NCI-H748 (cell line): ENCODE results near the gene TRIM67.

Experiments used
- DNase-seq: peaks from one replicate; lab custom pipeline; 2025; ENCODE audit not compliant: unreplicated experiment; lab: John Stamatoyannopoulos, UW

Gene TRIM67

DNA sequence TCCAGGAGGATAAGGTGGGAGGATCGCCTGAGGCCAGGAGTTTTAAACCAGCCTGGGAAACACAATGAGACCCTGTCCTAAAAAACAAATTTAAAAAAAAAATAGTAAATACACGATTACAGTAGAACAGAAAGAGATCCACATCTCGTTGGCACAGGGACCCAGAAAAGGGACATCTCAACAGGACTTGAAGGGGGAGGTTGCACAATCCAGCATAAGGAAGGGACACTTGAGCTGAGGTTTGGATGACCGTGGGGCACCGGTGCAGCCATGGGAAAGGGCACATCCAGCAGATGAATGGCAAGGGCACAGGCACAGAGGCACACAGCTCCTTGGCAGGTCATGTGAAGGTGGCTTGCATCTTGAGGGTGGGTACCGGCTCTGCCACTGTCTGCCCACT, 20.5 kb downstream of the TRIM67 start:
- DNase-seq: no peak

DNA sequence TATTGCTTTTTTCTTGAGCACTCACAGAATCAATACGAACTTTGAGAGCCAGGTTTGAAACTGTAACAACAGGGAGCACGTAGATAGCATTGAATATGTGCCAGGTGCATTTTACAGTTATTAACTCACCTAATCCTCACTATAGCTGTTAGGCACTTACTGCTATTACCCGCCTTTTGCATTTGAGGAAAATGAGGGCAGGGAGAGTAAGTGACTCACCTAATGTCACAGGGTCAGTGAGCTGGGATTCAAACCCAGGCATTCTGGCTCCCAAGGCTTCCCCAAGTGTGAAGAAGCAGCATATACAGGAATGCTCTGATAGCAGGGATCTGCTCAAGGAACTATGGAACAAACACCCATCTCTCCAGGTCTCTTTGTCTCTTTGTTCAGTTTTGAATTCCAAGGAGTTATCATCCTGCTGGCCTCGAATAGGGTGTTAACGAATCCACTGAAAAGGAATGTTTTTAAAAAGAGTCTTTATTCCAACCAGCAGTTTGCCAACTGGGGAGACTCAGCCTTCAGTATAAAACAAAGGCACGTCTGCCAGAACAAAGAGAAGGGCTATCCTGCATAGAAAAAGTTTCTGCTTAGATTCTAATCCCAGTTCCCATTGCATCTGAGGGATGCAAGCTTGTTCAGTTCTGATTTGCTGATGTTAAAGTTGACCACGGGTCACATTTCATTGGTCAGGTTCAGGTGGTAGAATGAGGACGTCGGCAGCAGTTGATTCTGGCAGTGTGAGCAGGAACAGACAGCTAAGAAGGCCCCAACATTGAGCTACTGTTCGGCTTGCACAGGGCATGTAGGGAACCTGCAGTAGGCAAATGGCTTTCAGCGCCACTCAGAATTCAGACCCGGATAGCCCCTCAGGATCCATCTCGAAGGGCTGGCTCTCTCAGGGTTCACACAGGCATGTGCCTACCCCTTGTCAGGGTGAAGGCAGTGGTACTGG, 22.1 kb downstream of the TRIM67 start:
- DNase-seq: no peak

DNA sequence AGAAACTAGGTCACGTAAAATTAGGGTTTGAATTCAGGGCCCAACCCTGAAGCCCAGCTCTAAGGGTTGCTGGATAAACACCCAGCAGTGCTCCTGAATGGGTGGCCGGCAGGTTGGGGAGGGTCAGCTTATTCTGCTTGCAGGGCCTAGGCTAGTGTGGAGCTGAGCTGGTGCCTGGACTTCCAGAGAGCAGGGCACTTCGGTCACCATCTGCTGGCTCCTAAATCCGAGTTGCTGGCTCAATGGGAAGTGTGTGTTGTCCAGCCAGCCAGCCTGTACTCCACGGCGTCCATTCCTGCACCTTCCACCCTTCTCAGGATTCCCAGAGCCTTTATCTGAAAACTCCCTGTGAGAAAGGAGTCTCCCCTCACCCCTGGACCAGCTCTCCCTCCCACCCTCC, 23.0 kb downstream of the TRIM67 start:
- DNase-seq: no peak

DNA sequence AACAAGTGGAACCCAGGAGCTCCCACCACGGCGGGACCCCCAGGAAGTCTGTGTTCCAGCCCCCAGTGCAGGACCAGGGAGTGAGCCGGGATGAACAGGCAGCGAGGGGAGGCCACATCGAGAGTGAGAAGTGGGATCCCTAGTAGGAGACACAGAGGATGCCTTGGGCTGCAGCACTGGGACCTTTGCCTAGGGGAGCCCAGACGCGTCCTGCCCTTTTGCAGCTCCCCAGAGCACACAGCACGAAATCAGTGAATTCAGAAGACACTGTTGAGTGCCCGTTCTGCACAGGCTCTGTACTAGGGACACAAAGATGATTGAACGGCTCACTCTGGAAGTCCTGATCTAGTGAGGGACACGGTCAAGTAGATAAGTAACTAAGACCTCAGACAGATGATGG, 23.5 kb downstream of the TRIM67 start:
- no peak for DNase-seq

DNA sequence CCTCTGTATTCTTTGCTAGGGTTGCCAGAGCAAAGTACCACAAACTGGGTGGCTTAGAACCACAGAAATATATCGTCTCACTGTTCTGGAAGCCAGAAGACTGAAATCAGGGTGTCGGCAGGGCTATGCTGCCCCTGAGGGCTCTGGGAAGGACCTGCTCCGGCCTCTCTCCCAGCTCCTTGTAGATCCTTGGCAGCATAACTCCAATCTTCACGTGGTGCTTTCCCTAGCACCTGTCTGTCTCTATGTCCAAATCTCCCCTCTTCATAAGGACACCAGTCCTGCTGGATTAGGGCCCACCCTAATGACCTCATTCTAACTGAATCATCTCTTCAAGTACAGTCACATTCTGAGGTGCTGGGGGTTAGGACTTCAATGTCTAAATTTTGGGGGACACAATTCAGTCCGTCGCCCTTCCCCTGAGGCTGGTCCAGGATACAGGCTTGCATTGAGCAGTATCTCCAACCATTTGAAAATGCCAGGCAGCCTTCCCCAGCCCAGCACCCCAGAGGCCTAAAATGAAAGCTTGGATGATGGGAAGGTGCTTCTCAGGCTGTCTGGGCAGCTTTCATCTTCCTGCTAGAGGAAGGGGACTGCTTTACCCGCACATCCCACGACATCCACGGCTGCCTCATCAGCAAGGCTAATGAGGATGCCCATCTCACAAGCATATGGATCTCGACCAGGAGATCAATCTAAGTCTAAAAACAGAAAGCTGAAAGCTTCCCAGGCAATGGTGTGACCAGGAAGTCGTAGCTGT, 24.7 kb downstream of the TRIM67 start:
- DNase-seq: no peak

DNA sequence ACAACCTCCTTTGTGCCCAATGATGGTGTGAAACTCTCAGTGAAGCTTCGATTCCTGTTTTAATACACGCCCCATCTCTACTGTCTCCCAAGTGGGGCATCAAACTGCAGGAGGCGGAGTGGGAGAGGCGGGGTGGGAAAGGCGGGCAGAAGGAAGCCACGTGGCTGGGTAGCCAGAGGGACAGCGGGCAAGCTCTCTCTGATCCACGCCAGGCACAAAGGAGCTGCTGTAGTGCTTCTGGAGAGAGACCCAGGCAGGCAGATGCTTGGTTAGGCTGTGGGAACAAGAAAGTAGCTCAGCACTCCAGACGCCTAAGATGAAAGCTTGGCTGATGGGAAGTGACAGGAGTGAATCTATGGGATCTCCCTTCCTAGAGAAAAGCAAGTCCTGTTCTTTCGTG, 25.7 kb downstream of the TRIM67 start:
- DNase-seq: peak; percentile 5

DNA sequence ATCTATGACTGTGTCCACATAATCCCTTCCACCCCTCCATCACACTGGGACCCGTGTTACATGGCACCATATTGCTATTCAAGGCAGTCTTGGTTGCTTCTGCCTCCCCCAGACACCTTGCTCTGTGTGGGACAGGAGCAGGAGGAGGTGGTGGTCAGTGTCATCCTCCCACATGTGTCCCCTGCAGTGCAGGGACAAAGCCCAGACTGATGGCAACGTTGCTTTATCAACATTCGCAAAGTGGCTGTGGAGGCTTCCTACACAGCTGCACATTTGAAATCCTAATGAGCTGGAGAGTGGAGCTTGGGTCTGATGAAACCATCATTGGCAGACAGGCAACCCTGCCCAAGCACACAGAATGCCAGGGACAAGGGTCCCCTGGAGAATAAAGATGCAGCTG, 26.2 kb downstream of the TRIM67 start:
- DNase-seq: peak; percentile 4

DNA sequence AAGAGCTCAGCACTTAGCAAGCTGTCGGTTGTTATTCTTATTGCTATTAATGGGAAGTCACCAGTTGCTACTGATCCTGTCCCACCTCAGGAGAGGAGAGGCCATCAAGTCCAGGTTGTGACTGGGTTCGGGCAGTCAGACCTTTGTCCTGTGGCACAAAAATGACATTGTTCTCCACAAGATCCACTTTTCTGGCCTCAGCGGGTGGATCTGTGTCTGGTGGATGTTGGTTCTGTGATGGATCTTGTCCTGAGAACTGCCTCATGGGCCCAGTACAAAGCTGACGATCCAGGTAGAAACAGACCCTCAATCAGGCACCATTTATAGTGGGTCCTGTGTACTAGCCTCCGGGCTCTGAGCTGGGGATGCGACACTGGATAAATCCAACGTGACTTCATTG, 26.9 kb downstream of the TRIM67 start:
- DNase-seq: no peak

DNA sequence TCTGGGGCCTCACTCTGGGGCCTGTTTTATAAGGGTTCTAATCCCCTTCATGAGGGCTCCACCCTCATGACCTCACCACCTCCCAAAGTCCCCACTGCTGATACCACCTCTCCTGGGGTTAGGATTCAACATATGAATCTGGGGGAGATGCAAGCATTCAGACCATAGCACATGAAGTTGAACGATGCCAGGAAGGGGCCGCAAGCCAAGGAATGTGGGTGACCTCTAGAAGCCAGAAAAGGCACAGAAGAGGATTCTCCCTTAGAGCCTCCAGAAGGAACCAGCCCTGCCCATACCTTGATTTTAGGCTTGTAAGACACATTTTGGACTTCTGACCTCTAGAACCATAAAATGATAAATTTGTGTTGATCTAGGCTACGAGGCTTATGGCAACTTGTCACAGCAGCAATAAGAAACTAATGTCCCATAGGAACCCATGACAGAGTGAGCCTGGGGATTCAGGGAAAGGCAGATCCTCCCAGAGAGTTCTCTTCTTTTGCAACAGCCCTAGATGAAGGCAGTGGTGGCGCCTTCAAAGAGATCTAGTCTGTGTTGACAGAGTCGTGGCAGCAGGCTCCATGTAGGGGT, 27.9 kb downstream of the TRIM67 start:
- DNase-seq: no peak

DNA sequence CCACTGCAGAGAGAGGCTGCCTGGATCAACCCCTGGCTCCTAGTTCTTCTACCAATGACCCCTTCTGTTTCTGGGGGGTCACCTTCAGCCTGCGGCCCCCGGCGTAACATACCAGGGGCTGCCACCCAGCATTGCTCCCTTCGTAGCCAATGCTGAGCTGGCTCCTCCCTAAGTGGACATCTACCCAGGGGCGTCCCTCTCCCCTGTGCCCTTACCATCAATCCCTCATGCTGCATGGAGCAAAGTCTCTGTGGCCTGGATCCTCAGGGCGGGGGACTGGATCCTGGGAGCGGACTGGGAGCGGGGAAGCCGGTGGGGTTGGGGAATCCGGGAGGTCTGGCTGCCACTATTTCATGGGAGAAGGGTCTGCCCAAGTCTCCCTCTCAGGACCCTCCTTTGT, 28.6 kb downstream of the TRIM67 start:
- no peak for DNase-seq

DNA sequence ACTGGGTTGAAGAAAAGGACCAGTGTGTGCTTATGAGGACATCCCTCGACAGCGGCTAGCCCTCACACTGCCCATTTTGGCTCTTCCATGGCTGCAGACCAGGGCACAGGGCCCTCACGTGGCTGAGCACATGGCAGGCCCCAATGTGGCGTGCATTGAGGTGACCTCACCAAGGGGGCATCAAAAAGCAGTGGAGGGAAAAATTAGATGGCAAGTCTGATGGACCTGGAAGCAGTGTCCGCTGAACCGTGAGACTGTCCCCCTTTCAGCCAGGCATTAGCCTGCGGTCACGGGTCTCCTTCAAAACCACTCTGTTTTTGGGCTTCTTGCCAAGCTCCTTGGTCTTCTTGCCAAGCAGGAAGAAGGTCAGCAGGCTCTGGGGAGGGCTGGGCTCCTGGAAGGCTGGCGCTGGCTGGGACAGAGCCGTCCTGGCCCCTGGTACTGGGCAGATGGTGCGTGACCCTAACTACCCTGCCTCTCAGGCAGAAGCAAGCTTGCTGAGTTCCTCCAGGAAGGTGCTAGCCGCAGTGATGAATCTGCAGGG, 30.8 kb downstream of the TRIM67 start:
- DNase-seq: no peak

DNA sequence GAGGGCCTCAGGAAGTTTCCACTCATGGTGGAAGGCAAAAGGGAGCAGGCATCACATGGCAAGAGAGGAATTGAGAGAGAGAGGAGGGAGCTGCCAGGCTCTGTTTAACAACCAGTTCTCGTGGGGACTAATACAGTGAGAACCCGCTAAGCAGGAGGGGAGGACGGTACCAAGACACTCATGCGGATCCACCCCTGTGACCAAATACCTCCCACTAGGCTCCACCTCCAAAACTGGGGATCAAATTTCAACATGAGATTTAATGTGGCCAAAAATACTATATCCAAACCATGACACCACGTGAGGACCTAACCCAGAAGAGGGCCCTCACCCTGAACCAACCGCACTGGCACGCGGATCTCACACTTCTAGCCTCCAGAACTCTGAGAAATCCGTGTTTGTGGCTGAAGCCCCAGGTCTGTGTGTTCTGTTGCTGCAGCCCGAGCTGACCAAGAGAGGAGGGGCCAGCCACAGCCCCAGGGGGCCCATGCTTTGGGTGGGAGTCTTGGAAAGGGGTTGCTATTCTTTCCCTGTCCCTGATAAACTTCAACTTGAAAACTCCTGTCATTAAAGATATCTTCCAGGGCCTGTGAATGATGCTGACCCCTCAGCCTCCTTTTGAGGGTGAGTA, 32.0 kb downstream of the TRIM67 start:
- no peak for DNase-seq

DNA sequence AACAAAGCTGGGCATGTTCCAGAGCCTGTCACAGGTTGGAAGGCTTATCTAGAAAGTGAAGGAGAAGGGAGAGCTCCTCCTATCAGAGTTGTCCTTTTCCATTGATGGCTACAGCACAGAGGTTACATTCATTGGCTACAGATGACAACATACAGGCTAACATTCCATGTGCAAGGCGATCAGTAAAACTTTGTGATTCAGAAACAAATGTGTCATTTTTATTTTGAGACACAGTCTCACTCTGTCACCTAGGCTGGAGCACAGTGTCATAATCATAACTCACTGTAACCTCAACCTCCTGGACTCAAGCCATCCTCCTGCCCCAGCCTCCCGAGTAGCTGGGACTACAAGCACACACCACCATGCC, 32.6 kb downstream of the TRIM67 start:
- no peak for DNase-seq

DNA sequence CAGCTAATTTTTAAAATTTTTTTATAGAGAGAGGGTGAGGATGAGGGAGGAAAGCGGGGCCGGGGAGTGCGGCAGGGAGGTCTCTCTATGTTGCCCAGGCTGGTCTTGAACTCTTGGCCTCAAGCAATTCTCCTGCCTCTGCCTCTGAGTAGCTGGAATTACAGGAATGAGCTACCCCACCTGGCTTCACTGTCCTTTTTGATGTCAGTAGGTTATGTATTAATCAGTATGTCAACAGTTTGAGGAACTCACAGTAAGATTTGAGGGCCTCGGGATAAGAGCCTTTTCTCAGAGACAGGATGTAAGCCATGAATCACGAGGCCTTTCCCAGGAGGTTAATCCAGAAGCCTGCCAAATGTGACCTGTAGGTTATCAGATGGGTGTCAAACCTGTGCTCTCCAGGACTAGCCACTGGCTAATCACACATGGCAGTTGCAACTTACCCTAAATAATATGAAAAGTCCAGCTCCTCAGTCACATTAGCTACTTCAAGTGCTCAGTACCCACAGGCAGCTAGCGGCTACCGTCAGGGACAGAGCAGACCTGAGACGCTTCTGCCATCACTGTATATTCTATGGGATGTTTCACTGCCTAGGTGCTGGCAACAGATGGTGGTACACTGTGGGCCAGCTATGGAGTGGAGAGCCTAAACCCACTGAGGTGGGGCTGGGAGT, 33.1 kb downstream of the TRIM67 start:
- DNase-seq: no peak

DNA sequence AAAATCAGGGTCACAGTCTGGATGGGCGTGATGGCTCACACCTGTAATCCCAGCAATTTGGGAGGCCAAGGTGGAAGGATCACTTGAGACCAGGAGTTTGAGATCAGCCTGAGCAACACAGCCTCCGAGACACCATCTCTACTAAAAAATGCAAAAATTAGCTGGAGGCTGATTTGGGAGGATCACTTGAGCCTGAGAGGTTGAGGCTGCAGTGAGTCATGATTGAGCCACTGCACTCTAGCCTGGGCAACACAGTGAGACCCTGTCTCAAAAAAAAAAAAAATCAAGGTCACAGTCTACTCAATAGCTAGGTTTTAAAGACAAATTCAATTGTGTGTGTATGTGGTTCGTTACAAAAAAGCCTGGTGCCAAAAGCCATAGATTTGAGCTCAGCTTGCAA, 34.4 kb downstream of the TRIM67 start:
- DNase-seq: no peak

DNA sequence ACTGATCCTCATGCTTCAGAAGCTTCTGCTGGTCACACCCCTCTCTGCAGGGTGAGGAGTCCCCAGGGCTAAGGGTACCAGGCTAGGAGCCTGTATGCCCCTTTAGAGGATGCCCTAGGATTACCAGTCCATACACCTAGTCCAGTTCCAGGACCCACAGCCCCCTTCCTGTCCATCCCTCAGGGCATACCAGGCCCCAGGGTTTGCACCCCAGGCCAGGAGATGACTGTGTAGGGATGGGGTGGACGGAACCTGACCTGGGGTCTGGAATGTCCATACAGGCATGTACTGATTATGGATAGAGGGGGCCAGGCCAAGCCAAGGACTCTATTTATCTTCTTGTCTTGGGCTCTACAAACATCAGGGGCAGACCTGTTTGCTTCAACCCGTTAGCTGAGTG, 34.9 kb downstream of the TRIM67 start:
- DNase-seq: no peak

DNA sequence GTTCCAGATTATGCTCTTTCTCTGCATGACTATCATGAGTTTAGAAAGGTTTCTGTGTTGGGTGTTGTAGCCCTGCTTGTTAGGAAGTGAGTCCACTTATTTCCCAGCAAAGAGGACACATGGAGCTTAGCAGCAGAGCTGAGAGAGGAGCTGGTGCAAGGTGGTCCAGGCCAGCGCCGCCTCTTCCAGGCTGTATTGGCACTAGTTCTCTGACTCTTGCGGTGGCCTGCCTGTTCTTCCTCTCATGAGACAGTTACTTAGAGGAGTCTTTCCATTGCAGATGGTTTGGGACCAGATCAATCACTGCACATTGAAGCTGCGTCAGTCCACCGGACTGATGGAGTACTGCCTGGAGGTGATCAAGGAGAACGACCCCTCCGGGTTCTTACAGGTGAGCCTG, 38.0 kb downstream of the TRIM67 start:
- no peak for DNase-seq

DNA sequence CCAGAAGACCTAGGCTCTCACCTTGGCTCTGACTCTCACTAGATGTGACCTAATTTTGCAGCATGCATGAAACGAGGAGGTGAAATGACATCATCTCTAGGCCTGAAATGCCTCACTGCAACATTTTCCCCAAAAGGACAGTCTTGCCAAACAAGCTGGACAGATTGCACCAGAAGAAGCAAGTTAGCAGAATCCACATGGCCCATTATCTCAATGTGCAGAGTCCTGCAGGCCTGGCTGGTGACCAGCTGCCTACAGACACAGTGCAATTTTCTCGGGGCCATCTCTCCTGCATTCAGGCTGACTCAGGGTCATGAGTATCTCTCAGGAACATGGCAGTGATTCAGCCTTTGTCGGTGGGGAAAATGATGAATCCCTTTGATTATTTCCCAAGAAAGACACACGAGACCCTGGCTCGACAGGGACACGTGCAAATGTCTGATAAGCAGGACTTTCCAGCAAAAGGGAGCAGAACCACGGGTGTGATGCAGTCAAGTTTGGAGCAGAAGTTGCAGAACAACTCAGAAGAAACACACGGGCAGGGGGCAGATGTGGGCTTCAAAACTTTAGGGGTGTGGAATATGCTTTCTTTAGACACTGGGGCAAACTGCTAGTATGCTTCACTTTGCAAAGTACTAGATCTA, 38.7 kb downstream of the TRIM67 start:
- no peak for DNase-seq

DNA sequence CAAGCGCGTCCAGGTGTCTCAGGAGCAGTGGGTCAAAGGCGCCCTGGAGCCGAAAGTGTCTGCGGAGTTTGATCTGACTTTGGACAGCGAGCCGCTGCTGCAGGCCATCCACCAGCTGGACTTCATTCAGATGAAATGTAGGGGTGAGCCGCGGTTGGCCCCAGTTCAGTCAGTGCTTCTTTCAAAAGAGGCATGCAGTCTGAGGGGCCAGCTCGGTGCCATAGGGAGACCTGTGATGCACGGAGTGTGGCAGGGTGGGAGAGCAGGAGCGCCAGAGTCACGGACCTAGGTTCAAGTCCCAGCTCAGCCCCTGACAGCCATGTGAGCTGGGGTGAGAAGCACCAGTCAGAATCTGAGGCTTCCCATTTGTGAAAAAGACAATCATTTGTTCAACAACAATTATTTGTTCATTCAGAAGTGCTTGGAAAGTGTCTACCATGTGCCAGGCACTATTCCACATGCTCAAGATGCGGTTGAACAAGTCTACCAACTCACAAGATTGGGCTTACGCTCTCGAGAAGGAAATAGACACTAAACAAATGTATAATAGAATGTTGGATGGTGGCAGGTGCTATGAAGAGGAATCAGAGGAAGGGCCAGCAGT, 39.6 kb downstream of the TRIM67 start:
- DNase-seq: no peak
